Neural cell (in vitro differentiated cells): Measurements from ENCODE around the gene PTPRF. TPM values are rescaled to one million over a fixed set of nuclear protein-coding genes. Genes with fewer than 3 reads are reported as not detected.

ENCODE experiments used
- H2AFZ ChIP-seq: fragments of 200-600, 300-800 bp; sonication (generic), shearing (Covaris generic); 2 replicates; pipeline ENCODE4 v1.6.0; 2014; ENCODE audit warnings: low read depth, mild to moderate bottlenecking, antibody characterized with exemption, low read length, moderate library complexity
- H3F3A ChIP-seq: fragments of 200-600 bp; shearing (Covaris generic); 2 replicates; pipeline ENCODE4 v1.6.1; 2016; ENCODE audit warnings: mild to moderate bottlenecking, moderate library complexity, mixed read lengths, antibody characterized with exemption, low read length; ENCODE audit not compliant: insufficient read depth, poor library complexity, severe bottlenecking
- H3K27ac ChIP-seq: fragments of 200-600, 300-800 bp; sonication (generic), shearing (Covaris generic); 2 replicates; pipeline ENCODE4 v1.5.1; 2014; ENCODE audit warnings: mild to moderate bottlenecking, low read length, moderate library complexity
- H3K27me3 ChIP-seq: fragments of 300-800, 200-600 bp; sonication (generic), shearing (Covaris generic); 2 replicates; pipeline ENCODE4 v1.6.0; 2014; ENCODE audit warnings: mild to moderate bottlenecking, low read depth, low read length, moderate library complexity; ENCODE audit not compliant: insufficient read depth
- H3K36me3 ChIP-seq: fragments of 300-800, 200-600 bp; sonication (generic), shearing (Covaris generic); 2 replicates; pipeline ENCODE4 v1.5.1; 2014; ENCODE audit warnings: mild to moderate bottlenecking, antibody characterized with exemption, low read length, moderate library complexity; ENCODE audit not compliant: insufficient read depth
- H3K4me2 ChIP-seq: fragments of 300-800, 200-600 bp; sonication (generic), shearing (Covaris generic); 2 replicates; pipeline ENCODE4 v1.6.0; 2014; ENCODE audit warnings: mild to moderate bottlenecking, low read length
- H3K4me3 ChIP-seq: fragments of 300-800, 200-600 bp; sonication (generic), shearing (Covaris generic); 2 replicates; pipeline ENCODE4 v1.5.1; 2014; ENCODE audit warnings: mild to moderate bottlenecking, low read length, moderate library complexity
- H3K79me2 ChIP-seq: fragments of 200-600 bp; shearing (Covaris generic); replicated peaks from 2 replicates; pipeline ENCODE4 v1.6.0; 2014; ENCODE audit warnings: mild to moderate bottlenecking, low read length, moderate library complexity; ENCODE audit not compliant: insufficient read depth
- H3K9ac ChIP-seq: fragments of 300-800, 200-600 bp; sonication (generic), shearing (Covaris generic); 2 replicates; pipeline ENCODE4 v1.6.1; 2016; ENCODE audit warnings: mild to moderate bottlenecking, low read length, mixed read lengths
- H3K9me2 ChIP-seq: fragments of 200-600 bp; shearing (Covaris generic); 2 replicates; pipeline ENCODE4 v1.6.1; 2016; ENCODE audit warnings: mild to moderate bottlenecking, low read length, mixed read lengths; ENCODE audit not compliant: insufficient read depth
- H3K9me3 ChIP-seq: fragments of 200-600, 300-800 bp; sonication (generic), shearing (Covaris generic); 2 replicates; pipeline ENCODE4 v1.6.1; 2016; ENCODE audit warnings: mild to moderate bottlenecking, mixed run types, low read length, moderate library complexity, mixed read lengths
- H4K20me1 ChIP-seq: fragments of 200-600 bp; shearing (Covaris generic); 2 replicates; pipeline ENCODE4 v1.6.1; 2016; ENCODE audit warnings: mild to moderate bottlenecking, mixed run types; ENCODE audit not compliant: insufficient read depth
- EP300 ChIP-seq: fragments of 450-650 bp; conservative IDR thresholded peaks from 2 replicates; pipeline ENCODE4 v1.6.1; 2014; ENCODE audit warnings: antibody characterized with exemption, mild to moderate bottlenecking, moderate library complexity; ENCODE audit not compliant: poor library complexity, severe bottlenecking
- EZH2 ChIP-seq: fragments of 200-600, 300-800 bp; shearing (Covaris generic), sonication (generic); IDR thresholded peaks from 2 replicates; pipeline ENCODE4 v1.6.1; 2014; ENCODE audit warnings: antibody characterized with exemption, low read length, borderline replicate concordance, mild to moderate bottlenecking; ENCODE audit not compliant: insufficient read depth, poor library complexity, severe bottlenecking
- MXI1 ChIP-seq: fragments of 450-650 bp; conservative IDR thresholded peaks from 2 replicates; pipeline ENCODE4 v1.6.1; 2014; ENCODE audit warnings: antibody characterized with exemption, mild to moderate bottlenecking; ENCODE audit not compliant: poor library complexity, severe bottlenecking
- POLR2AphosphoS5 ChIP-seq: IDR thresholded peaks from 2 replicates; pipeline ENCODE4 v1.6.1; 2012
- RAD21 ChIP-seq: fragments of 450-650 bp; conservative IDR thresholded peaks from 2 replicates; pipeline ENCODE4 v1.6.1; 2014; ENCODE audit warnings: antibody characterized with exemption, mild to moderate bottlenecking, moderate library complexity
- SMC3 ChIP-seq: fragments of 450-650 bp; conservative IDR thresholded peaks from 2 replicates; pipeline ENCODE4 v1.6.1; 2014; ENCODE audit warnings: antibody characterized with exemption, mild to moderate bottlenecking, moderate library complexity; ENCODE audit not compliant: poor library complexity
- TAF1 ChIP-seq: IDR thresholded peaks from 2 replicates; pipeline ENCODE4 v1.6.1; 2012; ENCODE audit warnings: low read depth
- polyA plus RNA-seq: library from polyadenylated mRNA; depleted of rRNA; stranded (reverse); fragments of >200 nt; gene quantifications from 2 replicates; pipeline ENCODE4 v1.2.3, GENCODE V29; 2014
- TF ChIP-seq, protein P1 (sequence below): fragments of 450-650 bp; IDR thresholded peaks from 2 replicates; pipeline ENCODE4 v1.5.1; 2014; ENCODE audit warnings: antibody characterized with exemption, mild to moderate bottlenecking, moderate library complexity; ENCODE audit not compliant: poor library complexity, severe bottlenecking
- TF ChIP-seq, protein P2 (sequence below): IDR thresholded peaks from 2 replicates; pipeline ENCODE4 v1.6.1; 2012; ENCODE audit warnings: borderline replicate concordance

Gene PTPRF
- polyA plus RNA-seq, 1 donor from 2014 or later = 66.6 TPM

GRCh38 chr1:43526002-43526401 lies 4.7 kb upstream of the PTPRF start:
- no peak overlapping the region for H3K4me3 ChIP-seq
- no peaks in the 10 kb centered on the region for H3K27me3 ChIP-seq
- H3F3A ChIP-seq = no peaks in the 10 kb centered on the region
- H3K9me3 ChIP-seq = no peaks in the 10 kb centered on the region
- H3K27ac ChIP-seq = no peak overlapping the region
- no peak overlapping the region for H3K4me2 ChIP-seq
- no peak overlapping the region for H3K9ac ChIP-seq
- H4K20me1 ChIP-seq = no peaks in the 10 kb centered on the region
- no peak overlapping the region for H2AFZ ChIP-seq
- no peaks in the 10 kb centered on the region for H3K9me2 ChIP-seq
- peaks cover 8% of the 10 kb centered on the region for H3K79me2 ChIP-seq
- TF ChIP-seq EZH2 (no peak), RAD21 (no peak), SMC3 (no peak), POLR2AphosphoS5 (no peak), TAF1 (no peak)
- TF ChIP-seq, protein P1, sequence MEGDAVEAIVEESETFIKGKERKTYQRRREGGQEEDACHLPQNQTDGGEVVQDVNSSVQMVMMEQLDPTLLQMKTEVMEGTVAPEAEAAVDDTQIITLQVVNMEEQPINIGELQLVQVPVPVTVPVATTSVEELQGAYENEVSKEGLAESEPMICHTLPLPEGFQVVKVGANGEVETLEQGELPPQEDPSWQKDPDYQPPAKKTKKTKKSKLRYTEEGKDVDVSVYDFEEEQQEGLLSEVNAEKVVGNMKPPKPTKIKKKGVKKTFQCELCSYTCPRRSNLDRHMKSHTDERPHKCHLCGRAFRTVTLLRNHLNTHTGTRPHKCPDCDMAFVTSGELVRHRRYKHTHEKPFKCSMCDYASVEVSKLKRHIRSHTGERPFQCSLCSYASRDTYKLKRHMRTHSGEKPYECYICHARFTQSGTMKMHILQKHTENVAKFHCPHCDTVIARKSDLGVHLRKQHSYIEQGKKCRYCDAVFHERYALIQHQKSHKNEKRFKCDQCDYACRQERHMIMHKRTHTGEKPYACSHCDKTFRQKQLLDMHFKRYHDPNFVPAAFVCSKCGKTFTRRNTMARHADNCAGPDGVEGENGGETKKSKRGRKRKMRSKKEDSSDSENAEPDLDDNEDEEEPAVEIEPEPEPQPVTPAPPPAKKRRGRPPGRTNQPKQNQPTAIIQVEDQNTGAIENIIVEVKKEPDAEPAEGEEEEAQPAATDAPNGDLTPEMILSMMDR = no peak
- TF ChIP-seq, protein P2, sequence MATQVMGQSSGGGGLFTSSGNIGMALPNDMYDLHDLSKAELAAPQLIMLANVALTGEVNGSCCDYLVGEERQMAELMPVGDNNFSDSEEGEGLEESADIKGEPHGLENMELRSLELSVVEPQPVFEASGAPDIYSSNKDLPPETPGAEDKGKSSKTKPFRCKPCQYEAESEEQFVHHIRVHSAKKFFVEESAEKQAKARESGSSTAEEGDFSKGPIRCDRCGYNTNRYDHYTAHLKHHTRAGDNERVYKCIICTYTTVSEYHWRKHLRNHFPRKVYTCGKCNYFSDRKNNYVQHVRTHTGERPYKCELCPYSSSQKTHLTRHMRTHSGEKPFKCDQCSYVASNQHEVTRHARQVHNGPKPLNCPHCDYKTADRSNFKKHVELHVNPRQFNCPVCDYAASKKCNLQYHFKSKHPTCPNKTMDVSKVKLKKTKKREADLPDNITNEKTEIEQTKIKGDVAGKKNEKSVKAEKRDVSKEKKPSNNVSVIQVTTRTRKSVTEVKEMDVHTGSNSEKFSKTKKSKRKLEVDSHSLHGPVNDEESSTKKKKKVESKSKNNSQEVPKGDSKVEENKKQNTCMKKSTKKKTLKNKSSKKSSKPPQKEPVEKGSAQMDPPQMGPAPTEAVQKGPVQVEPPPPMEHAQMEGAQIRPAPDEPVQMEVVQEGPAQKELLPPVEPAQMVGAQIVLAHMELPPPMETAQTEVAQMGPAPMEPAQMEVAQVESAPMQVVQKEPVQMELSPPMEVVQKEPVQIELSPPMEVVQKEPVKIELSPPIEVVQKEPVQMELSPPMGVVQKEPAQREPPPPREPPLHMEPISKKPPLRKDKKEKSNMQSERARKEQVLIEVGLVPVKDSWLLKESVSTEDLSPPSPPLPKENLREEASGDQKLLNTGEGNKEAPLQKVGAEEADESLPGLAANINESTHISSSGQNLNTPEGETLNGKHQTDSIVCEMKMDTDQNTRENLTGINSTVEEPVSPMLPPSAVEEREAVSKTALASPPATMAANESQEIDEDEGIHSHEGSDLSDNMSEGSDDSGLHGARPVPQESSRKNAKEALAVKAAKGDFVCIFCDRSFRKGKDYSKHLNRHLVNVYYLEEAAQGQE = no peak
- no peaks in the 10 kb centered on the region for H3K36me3 ChIP-seq

- TF ChIP-seq TAF1 = no peak
- no peak for TF ChIP-seq MXI1
- no peak for TF ChIP-seq EZH2
- TF ChIP-seq EP300 = no peak
- TF ChIP-seq, protein P2 = no peak
- TF ChIP-seq, protein P1 = no peak
- no peak for TF ChIP-seq RAD21
- TF ChIP-seq POLR2AphosphoS5 = no peak
- no peak for TF ChIP-seq SMC3
- H3F3A ChIP-seq = no peaks in the 10 kb centered on the region
- no peak overlapping the region for H3K27ac ChIP-seq
- no peaks in the 10 kb centered on the region for H3K27me3 ChIP-seq
- H3K79me2 ChIP-seq = peaks cover 11% of the 10 kb centered on the region
- no peak overlapping the region for H3K9ac ChIP-seq
- no peak overlapping the region for H2AFZ ChIP-seq
- H4K20me1 ChIP-seq = peaks cover 3% of the 10 kb centered on the region
- no peaks in the 10 kb centered on the region for H3K36me3 ChIP-seq
- H3K4me3 ChIP-seq = no peak overlapping the region
- H3K4me2 ChIP-seq = no peak overlapping the region
- no peaks in the 10 kb centered on the region for H3K9me2 ChIP-seq
- H3K9me3 ChIP-seq = no peaks in the 10 kb centered on the region
Measured at GRCh38 chr1:43527111-43527878, 3.4 kb upstream of the PTPRF start.
